Measurements from ENCODE around the gene GIGYF2.
"Not testable (repeated sequence)": the region's sequence is repeated elsewhere in the genome, so short reads cannot be mapped to it uniquely, and the experiment has no call there.

The GIGYF2 gene

GRCh38 chr2:232903989-232904388 is 206.9 kb downstream of the GIGYF2 start:
- DNase-seq (ENCODE audit: low read depth): no peak
- TF ChIP-seq MAX (IDR thresholded peaks at IDR 0.05; ENCODE audit: low read depth, low read length) (no peak), POLR2A (IDR thresholded peaks at IDR 0.05; ENCODE audit: extremely low read depth, insufficient read length) (no peak), MYC (IDR thresholded peaks at IDR 0.05; ENCODE audit: low read depth, low read length) (no peak), CTCF (IDR thresholded peaks at IDR 0.05; ENCODE audit: low read depth, low read length) (no peak)
- no peak overlapping the region for H3K4me3 ChIP-seq (ENCODE audit: low read depth, low read length)

GRCh38 chr2:232906867-232907717 is 210.0 kb downstream of the GIGYF2 start:
- DNase-seq (ENCODE audit: low read depth): not testable (repeated sequence)

GRCh38 chr2:232907718-232908085 is 210.6 kb downstream of the GIGYF2 start:
- not testable (repeated sequence) for DNase-seq (ENCODE audit: low read depth); H3K4me3 ChIP-seq (ENCODE audit: low read depth, low read length)

More at GRCh38 chr2:232906867-232907717, 210.0 kb downstream of the GIGYF2 start:
- H3K4me3 ChIP-seq (ENCODE audit: low read depth, low read length): not testable (repeated sequence)

GRCh38 chr2:232908695-232909094 is 211.6 kb downstream of the GIGYF2 start:
- DNase-seq (ENCODE audit: low read depth): no peak
- TF ChIP-seq CTCF (IDR thresholded peaks at IDR 0.05; ENCODE audit: low read depth, low read length) (no peak), MAX (IDR thresholded peaks at IDR 0.05; ENCODE audit: low read depth, low read length) (no peak), POLR2A (IDR thresholded peaks at IDR 0.05; ENCODE audit: extremely low read depth, insufficient read length) (no peak), MYC (IDR thresholded peaks at IDR 0.05; ENCODE audit: low read depth, low read length) (no peak)
- no peak overlapping the region for H3K4me3 ChIP-seq (ENCODE audit: low read depth, low read length)

Data from NB4 (cell line).